HFF-Myc (cell line): ENCODE measurements around the gene MFRP.

ENCODE experiments used
- DNase-seq: peaks from one replicate; pipeline ENCODE4 v3.0.0-alpha.2; 2011; ENCODE audit warnings: low read depth; ENCODE audit errors: extremely low read depth
- H3K4me3 ChIP-seq: replicated peaks from 2 replicates; pipeline ENCODE4 v1.5.1; 2011; ENCODE audit warnings: low read depth, mild to moderate bottlenecking, control low read depth, low read length
- CTCF ChIP-seq: IDR thresholded peaks from 2 replicates; pipeline ENCODE4 v1.5.1; 2012; ENCODE audit warnings: mild to moderate bottlenecking, low read depth, low read length, control low read depth; ENCODE audit errors: missing control alignments

MFRP gene

GRCh38 chr11:119345685-119346084 lies 820 bp downstream of the MFRP start:
- TF ChIP-seq CTCF = no peak
- H3K4me3 ChIP-seq = no peak overlapping the region
- no peak for DNase-seq

GRCh38 chr11:119344291-119345010 lies 2.1 kb downstream of the MFRP start:
- no peak overlapping the region for H3K4me3 ChIP-seq
- no peak for DNase-seq
- no peak for TF ChIP-seq CTCF

GRCh38 chr11:119343726-119344125 lies 2.8 kb downstream of the MFRP start:
- DNase-seq = no peak
- TF ChIP-seq CTCF = no peak
- H3K4me3 ChIP-seq = no peak overlapping the region

GRCh38 chr11:119342362-119343130 lies 4.0 kb downstream of the MFRP start:
- DNase-seq = no peak
- TF ChIP-seq CTCF = no peak
- H3K4me3 ChIP-seq = no peak overlapping the region

GRCh38 chr11:119342023-119342300 lies 4.5 kb downstream of the MFRP start:
- DNase-seq = no peak
- no peak for TF ChIP-seq CTCF
- H3K4me3 ChIP-seq = no peak overlapping the region

GRCh38 chr11:119341222-119342022 lies 5.1 kb downstream of the MFRP start:
- no peak for TF ChIP-seq CTCF
- H3K4me3 ChIP-seq = no peak overlapping the region
- no peak for DNase-seq
